GM18505 (cell line): ENCODE measurements around the gene GPC6.
"Not testable (repeated sequence)": the region's sequence is repeated elsewhere in the genome, so short reads cannot be mapped to it uniquely, and the experiment has no call there.

Experiments used
- ATAC-seq: cut with Tn5 transposase; IDR thresholded peaks from one replicate; pipeline ENCODE4 v1.9.1; 2021; ENCODE audit not compliant: unreplicated experiment
- POLR2A ChIP-seq: IDR thresholded peaks from 4 replicates; pipeline ENCODE4 v1.6.1; 2011; ENCODE audit warnings: borderline replicate concordance; ENCODE audit not compliant: insufficient read depth, insufficient read length; ENCODE audit errors: extremely low read depth

GPC6 gene

DNA sequence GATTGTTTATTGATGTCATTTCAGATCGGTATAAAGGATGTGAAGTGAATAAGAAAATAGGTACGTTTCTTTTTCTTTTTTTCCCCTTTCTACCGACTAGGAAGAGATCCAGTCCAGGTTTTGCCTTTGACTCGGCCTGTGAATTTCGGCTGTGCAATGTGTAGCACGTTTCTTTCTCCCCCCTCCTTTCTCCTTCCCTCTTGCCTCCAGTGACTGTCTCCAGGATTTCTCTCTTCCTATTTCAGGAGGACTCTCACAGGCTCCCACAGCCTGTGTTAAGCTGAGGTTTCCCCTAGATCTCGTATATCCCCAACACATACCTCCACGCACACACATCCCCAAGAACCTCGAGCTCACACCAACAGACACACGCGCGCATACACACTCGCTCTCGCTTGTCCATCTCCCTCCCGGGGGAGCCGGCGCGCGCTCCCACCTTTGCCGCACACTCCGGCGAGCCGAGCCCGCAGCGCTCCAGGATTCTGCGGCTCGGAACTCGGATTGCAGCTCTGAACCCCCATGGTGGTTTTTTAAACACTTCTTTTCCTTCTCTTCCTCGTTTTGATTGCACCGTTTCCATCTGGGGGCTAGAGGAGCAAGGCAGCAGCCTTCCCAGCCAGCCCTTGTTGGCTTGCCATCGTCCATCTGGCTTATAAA, at the start of gene GPC6:
GPC6 (plus strand) TSS at position 185 of the 657 bp plus-strand sequence.
- no peak for ATAC-seq
- TF ChIP-seq POLR2A: no peak

DNA sequence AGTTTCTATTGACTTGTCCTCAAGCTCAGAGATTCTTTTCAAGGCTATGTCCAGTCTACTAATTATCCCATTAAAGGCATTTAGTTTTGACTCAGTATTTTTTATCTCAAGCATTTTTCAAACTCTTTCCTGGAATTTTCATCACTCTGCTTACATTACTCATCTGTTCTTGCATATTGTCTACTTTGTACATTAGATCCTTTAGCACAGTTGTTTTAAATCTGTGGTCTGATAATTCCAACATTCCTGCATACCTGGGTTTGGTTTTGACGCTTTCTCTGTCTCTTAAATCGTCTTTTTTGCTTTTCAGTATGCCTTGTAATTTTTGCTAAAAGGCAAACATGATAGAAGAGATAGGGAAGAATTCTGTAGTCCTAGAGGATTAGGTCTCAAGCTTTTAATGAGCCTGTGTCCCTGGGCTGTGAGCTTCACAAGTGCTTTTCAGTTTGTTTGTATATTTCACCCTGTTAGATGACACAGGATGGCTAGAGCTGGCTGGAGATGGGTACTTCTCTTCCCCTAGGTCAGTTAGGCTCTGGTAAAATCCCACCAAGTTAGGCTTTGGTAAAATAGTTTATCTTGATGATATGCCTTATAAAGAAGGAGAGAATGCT, 46.1 kb upstream of the GPC6 start:
- ATAC-seq: no peak

DNA sequence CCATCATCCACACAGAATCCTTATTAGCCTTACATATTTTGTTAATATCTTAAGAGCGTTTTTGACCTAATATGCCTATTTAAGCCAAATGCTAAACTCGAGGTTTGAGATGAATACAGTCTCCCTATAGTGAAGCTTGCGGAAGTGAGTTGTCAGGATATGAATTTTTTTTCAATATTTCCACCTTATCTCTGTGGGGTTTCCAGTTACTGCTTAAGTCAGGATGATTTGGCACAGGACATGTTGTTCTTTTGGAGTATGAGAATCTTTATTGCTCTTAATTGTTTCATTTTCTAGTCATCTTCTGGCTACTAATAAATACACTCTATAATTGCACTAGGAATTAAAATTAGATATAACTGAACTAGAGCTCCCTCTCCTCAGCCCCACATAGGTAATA, 44.2 kb upstream of the GPC6 start:
- ATAC-seq: no peak

More for the DNA sequence above, 46.1 kb upstream of the GPC6 start:
- TF ChIP-seq POLR2A: no peak

DNA sequence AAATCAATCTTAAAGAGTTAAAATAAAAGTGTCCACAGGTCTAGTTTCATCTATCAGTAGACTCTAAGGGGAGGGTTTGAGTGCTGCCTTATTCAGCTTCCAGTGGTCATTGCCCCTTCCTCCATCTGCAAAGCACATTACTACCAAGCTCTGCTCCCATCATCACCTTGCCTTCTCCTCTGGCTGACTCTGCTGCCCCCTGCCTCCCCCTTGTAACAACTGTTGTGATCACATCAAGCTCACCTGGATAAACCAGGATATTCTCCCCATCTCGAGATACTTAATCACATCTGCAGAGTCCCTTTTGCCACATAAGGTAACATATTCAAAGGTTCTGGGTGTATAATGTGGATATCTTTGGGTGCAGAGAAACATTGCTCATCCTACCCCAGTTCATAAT, 43.3 kb upstream of the GPC6 start:
- ATAC-seq: no peak
- TF ChIP-seq POLR2A: no peak

More for the DNA sequence above, 44.2 kb upstream of the GPC6 start:
- TF ChIP-seq POLR2A: no peak

DNA sequence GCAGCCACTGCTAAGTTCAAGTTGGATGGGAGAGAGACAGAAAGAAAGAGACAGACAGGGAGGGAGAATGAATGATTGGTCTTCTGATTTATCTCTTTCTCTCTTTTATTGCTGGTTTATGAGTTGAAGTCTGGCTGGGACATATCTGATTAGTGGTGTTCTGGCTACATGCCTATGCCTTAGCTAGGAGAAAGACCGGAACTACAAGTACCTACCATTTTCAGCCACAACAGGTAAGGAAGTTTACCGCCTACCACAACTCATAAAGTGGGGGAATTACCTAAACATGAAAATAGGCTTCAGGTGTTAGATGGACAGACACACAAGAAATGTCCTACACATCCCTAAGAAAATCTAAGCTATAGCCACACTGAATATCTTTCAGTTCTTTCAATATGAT, 36.6 kb upstream of the GPC6 start:
- TF ChIP-seq POLR2A: no peak
- no peak for ATAC-seq

- no peak for TF ChIP-seq POLR2A
- ATAC-seq: no peak
Measured at GRCh38 chr13:93193682-93194081, 32.9 kb upstream of the GPC6 start.

GRCh38 chr13:93199856-93200255, 26.8 kb upstream of the GPC6 start:
- no peak for TF ChIP-seq POLR2A
- ATAC-seq: no peak

GRCh38 chr13:93200626-93201025, 26.0 kb upstream of the GPC6 start:
- no peak for TF ChIP-seq POLR2A
- ATAC-seq: no peak

GRCh38 chr13:93201992-93202558, 24.5 kb upstream of the GPC6 start:
- no peak for ATAC-seq
- TF ChIP-seq POLR2A: no peak

- not testable (repeated sequence) for ATAC-seq
Measured at GRCh38 chr13:93206778-93207392, 19.7 kb upstream of the GPC6 start.

- no peak for TF ChIP-seq POLR2A
- ATAC-seq: no peak
Measured at GRCh38 chr13:93216122-93216521, 10.5 kb upstream of the GPC6 start.

GRCh38 chr13:93217721-93218261, 8.8 kb upstream of the GPC6 start:
- TF ChIP-seq POLR2A: no peak
- ATAC-seq: no peak

DNA sequence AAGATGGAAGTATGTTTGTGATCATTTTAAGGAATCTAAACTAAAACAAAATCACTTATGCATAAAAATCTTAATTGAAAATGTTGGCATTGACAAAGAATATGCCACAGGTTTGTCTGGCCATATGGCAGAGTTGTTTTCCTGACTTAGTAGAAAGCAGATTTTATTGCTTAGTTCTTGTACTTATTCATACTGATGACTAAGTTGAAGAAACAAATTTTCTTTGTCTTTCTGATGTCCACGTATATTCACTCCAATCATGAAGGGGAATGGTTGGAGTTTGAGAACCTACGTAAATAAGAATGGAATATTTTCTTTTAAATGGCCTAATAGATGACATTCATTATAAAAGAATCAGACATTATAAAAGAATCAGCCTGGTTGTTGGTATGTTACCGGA, 8.0 kb upstream of the GPC6 start:
- ATAC-seq: no peak

DNA sequence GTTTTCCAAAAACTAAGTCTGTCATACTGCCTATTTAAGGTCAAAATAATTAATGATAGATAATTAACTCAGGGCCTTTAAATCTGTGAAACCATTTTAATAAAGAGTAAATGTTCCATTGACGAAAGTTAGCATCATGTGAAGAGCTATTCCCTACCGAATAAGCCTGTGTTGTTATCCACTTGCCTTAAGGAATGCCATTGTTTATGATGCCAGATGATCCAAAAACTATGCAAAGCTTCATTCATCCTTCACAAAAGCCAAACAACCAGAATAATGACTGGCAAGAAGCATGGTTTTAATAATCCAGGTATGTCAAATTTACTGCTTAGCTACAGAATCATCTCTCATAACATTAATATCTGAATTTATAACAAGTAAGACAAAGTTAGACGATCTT, 6.5 kb upstream of the GPC6 start:
- no peak for ATAC-seq
- no peak for TF ChIP-seq POLR2A

More for the DNA sequence above, 8.0 kb upstream of the GPC6 start:
- no peak for TF ChIP-seq POLR2A

DNA sequence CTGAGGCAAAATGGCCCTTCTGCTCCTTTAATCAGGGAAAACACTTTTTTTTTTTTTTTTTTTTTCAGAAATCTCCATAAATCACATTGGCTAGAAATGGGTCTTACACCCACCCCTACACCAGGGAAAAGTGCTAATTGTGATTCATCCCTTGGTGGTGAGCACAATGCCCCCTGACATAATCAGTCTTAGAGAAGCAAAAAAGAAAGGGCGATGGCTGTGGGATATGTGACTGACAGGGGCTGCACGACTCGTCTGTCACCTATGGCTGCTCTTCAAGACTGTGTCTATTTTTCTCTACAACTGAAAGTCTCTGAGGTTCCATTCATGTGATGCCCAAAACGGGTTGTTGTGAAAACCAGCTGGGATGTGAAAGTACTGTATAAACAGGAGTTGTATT, 3.6 kb upstream of the GPC6 start:
- TF ChIP-seq POLR2A: no peak
- no peak for ATAC-seq

DNA sequence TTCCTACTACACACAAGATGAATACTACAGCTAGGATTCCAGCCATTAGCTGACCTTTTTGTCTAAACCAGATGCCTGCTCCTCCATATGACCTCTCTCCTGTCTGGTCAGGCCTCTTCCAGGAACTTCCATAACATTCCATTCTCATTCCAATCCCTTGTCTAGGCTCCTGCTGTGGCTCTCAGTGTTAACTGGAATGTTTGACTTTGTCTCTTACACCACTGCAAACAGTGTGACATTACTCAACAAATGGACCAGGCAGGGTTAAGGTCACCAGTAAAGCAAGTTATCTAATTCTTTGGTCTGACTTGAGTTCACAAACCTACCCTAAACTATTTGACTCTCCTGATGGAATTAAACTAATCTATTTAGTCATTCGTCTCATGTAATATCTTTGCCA, 2.1 kb upstream of the GPC6 start:
- TF ChIP-seq POLR2A: no peak
- no peak for ATAC-seq
